Natural killer cell (primary cell): ENCODE data around the gene DNAJC18. TPM values are rescaled to one million over a fixed set of nuclear protein-coding genes. Genes with fewer than 3 reads are reported as not detected.

Experiments used
- ATAC-seq, 3 donors: fragments of 150-1000 bp in 2 of 3; fragments of 200-7000 bp in 1 of 3; cut with Tn5 transposase; 1 replicate in 1 of 3; 2 replicates in 2 of 3; pipeline ENCODE4 v1.10.0; 2021; ENCODE audit warnings: mild to moderate bottlenecking in 2 of 3, moderate library complexity in 2 of 3
- DNase-seq, 2 donors: peaks; one replicate each; pipeline versions ENCODE4 v3.0.0 to v3.0.0-alpha.2; 2013 to 2021; ENCODE audit warnings: mixed read lengths in 1 of 2
- H3K27ac ChIP-seq: one replicate; pipeline ENCODE4 v1.5.1; 2013; ENCODE audit warnings: mild to moderate bottlenecking, low read length
- H3K27me3 ChIP-seq: one replicate; pipeline ENCODE4 v1.6.1; 2013; ENCODE audit warnings: low read length; ENCODE audit not compliant: control insufficient read depth, insufficient read depth
- H3K36me3 ChIP-seq: one replicate; pipeline ENCODE4 v1.6.1; 2013; ENCODE audit warnings: low read length; ENCODE audit not compliant: control insufficient read depth, insufficient read depth
- H3K4me1 ChIP-seq: one replicate; pipeline ENCODE4 v1.6.1; 2013; ENCODE audit warnings: low read length; ENCODE audit not compliant: control insufficient read depth, insufficient read depth
- H3K4me3 ChIP-seq: one replicate; pipeline ENCODE4 v1.5.1; 2013; ENCODE audit warnings: low read length
- H3K9me3 ChIP-seq: one replicate; pipeline ENCODE4 v1.6.1; 2013; ENCODE audit warnings: low read length; ENCODE audit not compliant: control insufficient read depth, insufficient read depth
- H3K27ac Mint-ChIP-seq, 2 donors: one replicate each; pipeline ENCODE4 v1.8.0; 2022; ENCODE audit warnings: mild to moderate bottlenecking in 2 of 2, mixed read lengths in 2 of 2, moderate library complexity in 1 of 2
- H3K27me3 Mint-ChIP-seq, 2 donors: one replicate each; pipeline ENCODE4 v1.8.0; 2022; ENCODE audit warnings: low read depth in 2 of 2, mixed read lengths in 2 of 2
- H3K36me3 Mint-ChIP-seq: one replicate; pipeline ENCODE4 v1.8.0; 2022; ENCODE audit warnings: mixed read lengths
- H3K4me1 Mint-ChIP-seq, 2 donors: one replicate each; pipeline ENCODE4 v1.8.0; 2022; ENCODE audit warnings: mixed read lengths in 2 of 2
- H3K4me3 Mint-ChIP-seq: one replicate; pipeline ENCODE4 v1.8.0; 2022; ENCODE audit warnings: mild to moderate bottlenecking, moderate library complexity, mixed read lengths
- H3K9me3 Mint-ChIP-seq, 2 donors: one replicate each; pipeline ENCODE4 v1.8.0; 2022; ENCODE audit warnings: mixed read lengths in 2 of 2
- CTCF ChIP-seq: fragments of 200-600 bp; IDR thresholded peaks from one replicate; pipeline ENCODE4 v1.8.0; 2022; ENCODE audit warnings: antibody characterized with exemption
- WGBS: methylation state at CpG from one replicate; pipeline ENCODE4 v1.1.7; 2013; ENCODE audit warnings: missing lambda C conversion rate; ENCODE audit not compliant: insufficient coverage; 5-methylcytosine and 5-hydroxymethylcytosine counted together
- intact Hi-C: fragments of 100-400 bp; cut with micrococcal nuclease; formaldehyde crosslinking; loops from one replicate; pipeline ENCODE4 v1.14.2; 2022
- total RNA-seq, 4 donors: library from RNA; stranded (reverse); fragments of 120-200 nt in 1 of 4; gene quantifications; one replicate each; pipeline versions ENCODE4 v1.2.3 to v1.2.4, GENCODE V29; 2013 to 2022

Gene DNAJC18
- total RNA-seq, 3 donors from 2014 or later (not counting 1 experiment from before 2014, with no cell fraction given), result 2.9 to 4.9 (median 3.6) TPM

DNA sequence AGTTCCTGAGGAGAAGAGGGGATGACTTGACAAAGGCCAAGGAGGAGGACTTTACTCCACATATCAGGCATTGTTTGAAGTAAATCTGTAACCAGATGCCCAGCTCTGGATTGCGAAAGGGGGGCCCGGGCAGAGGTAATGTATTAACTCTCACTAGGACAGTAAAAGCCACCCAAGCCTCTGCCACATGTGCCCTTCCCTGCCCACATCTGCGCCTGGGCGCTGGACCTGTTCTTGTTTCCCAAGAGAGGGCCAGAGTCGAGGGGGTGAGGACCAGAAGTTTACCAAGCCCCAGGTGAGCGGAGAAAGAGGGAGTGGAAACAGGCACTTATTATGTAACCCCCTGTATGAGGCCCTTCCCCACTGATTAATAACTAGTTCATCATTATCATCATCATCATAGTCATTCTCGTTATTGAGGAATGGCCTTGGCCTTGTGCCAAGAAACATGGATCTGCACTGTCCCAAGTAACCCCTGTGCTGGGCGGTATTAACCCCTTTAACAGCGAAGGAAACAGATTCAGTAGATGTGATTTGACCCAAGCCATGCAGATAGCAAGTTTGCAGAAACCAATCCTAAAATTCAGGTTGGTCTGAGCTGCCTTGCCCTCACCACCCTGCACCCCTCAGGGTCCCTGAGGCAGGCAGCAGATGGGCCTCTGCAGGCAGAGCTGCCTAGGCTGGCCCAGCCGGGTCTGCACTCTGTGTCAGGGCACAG, 55.9 kb downstream of the DNAJC18 start, which contains the start of gene SLC23A1:
TSS of gene SLC23A1 (minus strand) at position 23 of the 718 bp plus-strand sequence. CDS start 44 bp downstream, outside the sequence.
- Histone ChIP-seq H3K4me3 (no peak within 1 kb of the TSS), H3K9me3 (no peaks in the 10 kb centered on the region), H3K27me3 (no peaks in the 10 kb centered on the region), H3K27ac (no peak within 1 kb of the TSS), H3K4me1 (peaks cover 29% of the 10 kb centered on the region), H3K36me3 (no peaks in the 10 kb centered on the region)
- intact Hi-C loops, result loop anchor here (10.0 kb wide), 1 partner anchor 819 kb away; no protein-coding TSS in a partner anchor
- DNase-seq (no peak), ATAC-seq (no peak)
- no peak within 1 kb of the TSS for H3K4me3 Mint-ChIP-seq
- peaks cover 19 to 37% of the 10 kb centered on the region in 2 donors for H3K4me1 Mint-ChIP-seq
- H3K9me3 Mint-ChIP-seq, result no peaks in the 10 kb centered on the region
- H3K27ac Mint-ChIP-seq, result peak within 1 kb of the TSS in 1 of 2 donors; percentile 82
- no peaks in the 10 kb centered on the region for H3K27me3 Mint-ChIP-seq
- no peak for TF ChIP-seq CTCF
- H3K36me3 Mint-ChIP-seq, result no peaks in the 10 kb centered on the region
- WGBS, result 88% methylated on average over 10 of the region's 10 CpGs

DNA sequence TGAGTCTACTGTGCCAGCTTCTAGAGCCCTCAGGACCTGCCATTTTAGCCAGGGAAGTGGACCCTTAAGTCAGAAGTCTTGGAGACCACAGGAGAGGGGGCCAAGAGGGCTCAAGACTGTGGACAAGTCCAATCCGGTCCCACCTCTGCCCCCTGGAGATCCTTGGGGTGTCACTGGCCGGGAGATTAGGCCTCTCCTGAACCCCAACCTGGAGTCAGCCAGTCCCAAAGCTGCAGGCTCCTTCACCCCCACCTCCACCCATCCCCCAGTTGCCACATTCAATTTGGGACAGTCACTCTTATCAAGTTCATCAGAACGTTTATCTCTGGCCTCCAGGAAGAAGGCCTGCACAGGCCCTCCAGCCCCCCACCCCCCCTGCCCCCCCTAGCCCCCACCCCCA, 56.5 kb downstream of the DNAJC18 start:
- WGBS, result 73% methylated on average over 2 of the region's 3 CpGs
- Mint-ChIP-seq H3K9me3 (no peaks in the 10 kb centered on the region), H3K4me3 (no peak overlapping the region), H3K4me1 (peaks cover 19 to 31% of the 10 kb centered on the region in 2 donors), H3K36me3 (no peaks in the 10 kb centered on the region), H3K27me3 (no peaks in the 10 kb centered on the region), H3K27ac (no peak overlapping the region)
- no peak for ATAC-seq
- H3K4me1 ChIP-seq, result peaks cover 23% of the 10 kb centered on the region
- no peaks in the 10 kb centered on the region for H3K36me3 ChIP-seq
- no peak for DNase-seq
- intact Hi-C loops, result loop anchor here (10.0 kb wide), 1 partner anchor 818 kb away; no protein-coding TSS in a partner anchor
- no peak overlapping the region for H3K4me3 ChIP-seq
- no peak for TF ChIP-seq CTCF
- no peaks in the 10 kb centered on the region for H3K27me3 ChIP-seq
- H3K27ac ChIP-seq, result no peak overlapping the region
- no peaks in the 10 kb centered on the region for H3K9me3 ChIP-seq

GRCh38 chr5:139381837-139382761, 57.2 kb downstream of the DNAJC18 start:
- H3K4me1 ChIP-seq, result peaks cover 18% of the 10 kb centered on the region
- no peaks in the 10 kb centered on the region for H3K9me3 ChIP-seq
- Mint-ChIP-seq H3K27me3 (no peaks in the 10 kb centered on the region), H3K4me1 (peaks cover 19 to 28% of the 10 kb centered on the region in 2 donors), H3K27ac (no peak overlapping the region), H3K4me3 (no peak overlapping the region), H3K36me3 (no peaks in the 10 kb centered on the region), H3K9me3 (no peaks in the 10 kb centered on the region)
- no peak for TF ChIP-seq CTCF
- H3K27ac ChIP-seq, result no peak overlapping the region
- ATAC-seq, result no peak
- whole genome bisulfite sequencing, result 82% methylated on average over 28 of the region's 28 CpGs
- H3K4me3 ChIP-seq, result no peak overlapping the region
- DNase-seq, result no peak
- H3K36me3 ChIP-seq, result no peaks in the 10 kb centered on the region
- intact Hi-C loops, result loop anchor here (10.0 kb wide), 1 partner anchor 817 kb away; no protein-coding TSS in a partner anchor
- no peaks in the 10 kb centered on the region for H3K27me3 ChIP-seq
